ENCODE measurements around the gene C4A.
"Not testable (repeated sequence)": the region's sequence is repeated elsewhere in the genome, so short reads cannot be mapped to it uniquely, and the experiment has no call there.

- not testable (repeated sequence) for TF ChIP-seq CTCF (conservative IDR thresholded peaks at IDR 0.05 in 1 of 2, IDR thresholded peaks at IDR 0.05 in 1 of 2; ENCODE audit: low read depth in 1 of 2, low read length in 2 of 2); EZH2 (IDR thresholded peaks at IDR 0.05; ENCODE audit: low read length, missing control alignments)
These were observed 21.4 kb downstream of the C4A start for GRCh38 chr6:32003301-32003700.

Measured in fibroblast of lung (primary cell).